Upper lobe of left lung (tissue), 6 donors: ENCODE results near the gene PLA2G15. TPM values are rescaled to one million over a fixed set of nuclear protein-coding genes. Genes with fewer than 3 reads are reported as not detected.

Experiments
- ATAC-seq, 2 donors: fragments of 200-7000 bp; cut with Tn5 transposase; one replicate each; pipeline ENCODE4 v1.9.1; 2022; ENCODE audit warnings: mild to moderate bottlenecking in 2 of 2, moderate library complexity in 2 of 2; ENCODE audit not compliant: low FRiP score in 2 of 2
- DNase-seq, 2 donors: peaks; one replicate each; pipeline ENCODE4 v3.0.0-alpha.2; 2019 to 2020
- H3K27ac ChIP-seq, 4 donors: fragments of 200-600 bp; sonication (generic); one replicate each; pipeline ENCODE4 v1.5.1; 2016 to 2019
- H3K27me3 ChIP-seq, 4 donors: fragments of 200-600 bp; sonication (generic); one replicate each; pipeline ENCODE4 v1.5.1; 2017 to 2019
- H3K36me3 ChIP-seq, 4 donors: fragments of 200-600 bp; sonication (generic); one replicate each; pipeline ENCODE4 v1.5.1; 2016 to 2019
- H3K4me1 ChIP-seq, 4 donors: fragments of 200-600 bp; sonication (generic); one replicate each; pipeline ENCODE4 v1.5.1; 2018 to 2019
- H3K4me3 ChIP-seq, 4 donors: fragments of 200-600 bp; sonication (generic); one replicate each; pipeline ENCODE4 v1.5.1; 2017 to 2019; ENCODE audit warnings: mild to moderate bottlenecking in 2 of 4, moderate library complexity in 1 of 4
- H3K9me3 ChIP-seq, 4 donors: fragments of 200-600 bp; sonication (generic); one replicate each; pipeline ENCODE4 v1.5.1; 2018 to 2019
- EP300 ChIP-seq, 4 donors: sonication (generic); formaldehyde crosslinking; IDR thresholded peaks; one replicate each; pipeline ENCODE4 v1.5.1; 2017; ENCODE audit warnings: antibody characterized with exemption in 4 of 4, control low read depth in 2 of 4
- POLR2A ChIP-seq, 4 donors: fragments of 450-650 bp; IDR thresholded peaks; one replicate each; pipeline ENCODE4 v1.5.1; 2016 to 2017; ENCODE audit warnings: antibody characterized with exemption in 4 of 4, mild to moderate bottlenecking in 2 of 4
- POLR2AphosphoS5 ChIP-seq, 2 donors: sonication (generic); formaldehyde crosslinking; IDR thresholded peaks; one replicate each; pipeline ENCODE4 v1.5.1; 2017; ENCODE audit warnings: antibody characterized with exemption in 2 of 2
- WGBS, 2 donors: methylation state at CpG; one replicate each; pipeline ENCODE4 v1.1.5; 2017 to 2018; 5-methylcytosine and 5-hydroxymethylcytosine counted together
- total RNA-seq, 6 donors: library from RNA; depleted of rRNA in 4 of 6; stranded (reverse); fragments of >200 nt in 4 of 6; gene quantifications; one replicate each; pipeline versions ENCODE4 v1.1.0 to v1.2.1, GENCODE V29; 2016 to 2021
- TF ChIP-seq, protein P1 (sequence below), 6 experiments: fragments of 450-650 bp in 4 of 6; fragments of 200-600 bp in 2 of 6; sonication (generic) in 2 of 6; IDR thresholded peaks; one replicate each; pipeline ENCODE4 v1.5.1; 2016 to 2019; ENCODE audit warnings: antibody characterized with exemption in 6 of 6
- donor health status: DM: no; HTN: no; CAD: no; lungs with moderate emphysema.
- donor health status: DM: no; HTN: yes; CAD: no; lungs with severe emphysema.

PLA2G15 gene
- total RNA-seq, 6 donors from 2014 or later = 25.6 to 84.8 (median 57.5) TPM

DNA sequence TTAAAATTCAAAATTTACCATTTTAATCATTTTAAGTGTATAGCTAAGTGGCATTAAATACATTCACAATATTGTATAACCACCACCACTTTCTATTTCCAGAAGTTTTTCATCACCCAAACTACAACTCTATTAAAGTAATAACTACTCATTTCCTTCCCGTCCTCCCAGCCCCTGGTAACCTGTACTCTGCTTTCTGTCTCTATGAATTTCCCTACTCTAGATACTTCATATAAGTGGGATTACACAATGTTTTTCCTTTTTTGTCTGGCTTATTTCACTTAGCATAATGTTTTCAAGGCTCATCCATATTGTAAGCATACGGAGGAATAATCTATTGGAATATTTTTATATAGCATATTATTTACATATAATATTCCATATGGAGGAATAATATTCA, 38.9 kb upstream of the PLA2G15 start:
- Histone ChIP-seq H3K27ac (no peak overlapping the region), H3K4me3 (no peak overlapping the region), H3K9me3 (no peaks in the 10 kb centered on the region), H3K36me3 (peaks cover 0 to 19% (median 2%) of the 10 kb centered on the region in 4 donors), H3K4me1 (no peaks in the 10 kb centered on the region), H3K27me3 (no peaks in the 10 kb centered on the region)
- no peak for DNase-seq
- WGBS, 2 donors = 64 to 75% methylated on average over 2 of the region's 2 CpGs
- ATAC-seq = no peak
- TF ChIP-seq EP300 (IDR thresholded peaks at IDR 0.05) = no peak
- no peak for TF ChIP-seq POLR2AphosphoS5 (IDR thresholded peaks at IDR 0.05)
- no peak for TF ChIP-seq POLR2A (IDR thresholded peaks at IDR 0.05)
- TF ChIP-seq, protein P1, sequence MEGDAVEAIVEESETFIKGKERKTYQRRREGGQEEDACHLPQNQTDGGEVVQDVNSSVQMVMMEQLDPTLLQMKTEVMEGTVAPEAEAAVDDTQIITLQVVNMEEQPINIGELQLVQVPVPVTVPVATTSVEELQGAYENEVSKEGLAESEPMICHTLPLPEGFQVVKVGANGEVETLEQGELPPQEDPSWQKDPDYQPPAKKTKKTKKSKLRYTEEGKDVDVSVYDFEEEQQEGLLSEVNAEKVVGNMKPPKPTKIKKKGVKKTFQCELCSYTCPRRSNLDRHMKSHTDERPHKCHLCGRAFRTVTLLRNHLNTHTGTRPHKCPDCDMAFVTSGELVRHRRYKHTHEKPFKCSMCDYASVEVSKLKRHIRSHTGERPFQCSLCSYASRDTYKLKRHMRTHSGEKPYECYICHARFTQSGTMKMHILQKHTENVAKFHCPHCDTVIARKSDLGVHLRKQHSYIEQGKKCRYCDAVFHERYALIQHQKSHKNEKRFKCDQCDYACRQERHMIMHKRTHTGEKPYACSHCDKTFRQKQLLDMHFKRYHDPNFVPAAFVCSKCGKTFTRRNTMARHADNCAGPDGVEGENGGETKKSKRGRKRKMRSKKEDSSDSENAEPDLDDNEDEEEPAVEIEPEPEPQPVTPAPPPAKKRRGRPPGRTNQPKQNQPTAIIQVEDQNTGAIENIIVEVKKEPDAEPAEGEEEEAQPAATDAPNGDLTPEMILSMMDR (IDR thresholded peaks at IDR 0.05) = no peak

DNA sequence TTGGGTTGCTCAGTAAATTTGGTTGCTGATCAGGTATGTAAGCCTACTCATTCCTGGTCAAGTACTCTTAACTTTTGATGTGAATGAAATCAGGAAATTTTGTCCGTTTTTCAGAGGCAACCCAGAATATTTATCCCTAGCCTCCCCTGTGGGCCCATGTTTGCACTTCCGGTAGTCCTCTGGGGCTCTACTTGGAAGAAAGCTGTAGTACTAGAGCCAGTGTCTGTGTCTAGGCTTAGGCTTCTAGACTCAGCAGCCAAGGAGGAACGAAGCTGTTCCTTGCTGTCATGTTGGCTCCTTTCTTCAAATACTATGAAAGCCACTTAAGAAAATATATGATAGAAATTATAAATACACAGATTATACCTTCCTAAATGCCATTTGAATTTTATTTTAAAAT, 30.4 kb upstream of the PLA2G15 start:
- Histone ChIP-seq H3K36me3 (peaks cover 0 to 14% (median 0%) of the 10 kb centered on the region in 4 donors), H3K4me3 (no peak overlapping the region), H3K4me1 (peaks cover 0 to 12% (median 0%) of the 10 kb centered on the region in 4 donors), H3K9me3 (no peaks in the 10 kb centered on the region), H3K27ac (peak overlapping the region in 1 of 4 donors; percentile 3), H3K27me3 (no peaks in the 10 kb centered on the region)
- 72 to 79% methylated on average over 3 of the region's 3 CpGs for WGBS, 2 donors
- no peak for ATAC-seq
- TF ChIP-seq POLR2AphosphoS5 (IDR thresholded peaks at IDR 0.05) = no peak
- no peak for TF ChIP-seq POLR2A (IDR thresholded peaks at IDR 0.05)
- TF ChIP-seq, protein P1 (IDR thresholded peaks at IDR 0.05) = no peak
- TF ChIP-seq EP300 (IDR thresholded peaks at IDR 0.05) = no peak
- no peak for DNase-seq

DNA sequence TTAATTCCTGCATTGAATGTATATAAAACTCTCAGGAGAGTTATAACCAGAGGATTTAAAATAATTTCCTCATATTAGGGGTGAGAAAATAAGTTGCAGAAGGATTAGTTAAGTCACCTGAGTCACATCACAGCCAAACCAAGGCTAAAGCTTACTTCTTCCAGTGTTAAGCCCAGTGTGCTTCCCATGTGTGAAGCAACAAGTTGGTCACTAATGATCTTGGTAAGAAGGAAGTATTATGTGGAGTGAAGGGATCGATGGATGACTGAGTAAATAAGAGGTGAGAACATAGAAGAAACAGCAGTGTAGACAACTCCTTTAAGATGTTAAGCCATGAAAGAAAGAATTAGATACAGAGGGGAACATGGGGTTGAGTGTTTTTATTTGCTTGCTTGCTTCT, 29.9 kb upstream of the PLA2G15 start:
- ATAC-seq = no peak
- no peak for TF ChIP-seq POLR2AphosphoS5 (IDR thresholded peaks at IDR 0.05)
- no peak for TF ChIP-seq POLR2A (IDR thresholded peaks at IDR 0.05)
- TF ChIP-seq EP300 (IDR thresholded peaks at IDR 0.05) = no peak
- TF ChIP-seq, protein P1 (IDR thresholded peaks at IDR 0.05) = no peak

GRCh38 chr16:68216240-68216639, 28.9 kb upstream of the PLA2G15 start:
- no peak for DNase-seq
- H3K4me3 ChIP-seq = no peak overlapping the region
- H3K27me3 ChIP-seq = no peaks in the 10 kb centered on the region
- peaks cover 0 to 17% (median 0%) of the 10 kb centered on the region in 4 donors for H3K36me3 ChIP-seq
- no peak for ATAC-seq
- TF ChIP-seq POLR2AphosphoS5 (IDR thresholded peaks at IDR 0.05) = no peak
- TF ChIP-seq EP300 (IDR thresholded peaks at IDR 0.05) = no peak
- TF ChIP-seq POLR2A (IDR thresholded peaks at IDR 0.05) = no peak
- TF ChIP-seq, protein P1 (IDR thresholded peaks at IDR 0.05) = no peak
- 63 to 90% methylated on average over 3 of the region's 3 CpGs for WGBS, 2 donors
- no peaks in the 10 kb centered on the region for H3K9me3 ChIP-seq
- H3K4me1 ChIP-seq = peaks cover 0 to 22% (median 0%) of the 10 kb centered on the region in 4 donors
- no peak overlapping the region for H3K27ac ChIP-seq

More for the DNA sequence above, 29.9 kb upstream of the PLA2G15 start:
- no peak overlapping the region for H3K27ac ChIP-seq
- H3K27me3 ChIP-seq = no peaks in the 10 kb centered on the region
- no peak for DNase-seq
- H3K4me3 ChIP-seq = no peak overlapping the region
- peaks cover 0 to 14% (median 0%) of the 10 kb centered on the region in 4 donors for H3K36me3 ChIP-seq
- peaks cover 0 to 16% (median 0%) of the 10 kb centered on the region in 4 donors for H3K4me1 ChIP-seq
- 50 to 74% methylated on average over 1 of the region's 1 CpG for WGBS, 2 donors
- no peaks in the 10 kb centered on the region for H3K9me3 ChIP-seq

GRCh38 chr16:68217506-68217905, 27.7 kb upstream of the PLA2G15 start:
- TF ChIP-seq, protein P1 (IDR thresholded peaks at IDR 0.05) = no peak
- TF ChIP-seq POLR2A (IDR thresholded peaks at IDR 0.05) (no peak), EP300 (IDR thresholded peaks at IDR 0.05) (no peak), POLR2AphosphoS5 (IDR thresholded peaks at IDR 0.05) (no peak)
- peaks cover 0 to 24% (median 0%) of the 10 kb centered on the region in 4 donors for H3K36me3 ChIP-seq
- DNase-seq (no peak), ATAC-seq (no peak)
- H3K4me3 ChIP-seq = no peak overlapping the region
- 71 to 77% methylated on average over 4 of the region's 4 CpGs for WGBS, 2 donors
- no peak overlapping the region for H3K27ac ChIP-seq
- H3K27me3 ChIP-seq = no peaks in the 10 kb centered on the region
- H3K9me3 ChIP-seq = no peaks in the 10 kb centered on the region
- H3K4me1 ChIP-seq = peaks cover 0 to 23% (median 0%) of the 10 kb centered on the region in 4 donors
